ENCODE measurements around the gene SI.

SI gene

GRCh38 chr3:165075695-165076094 is 2.6 kb downstream of the SI start:
- Histone ChIP-seq H3K4me3 (replicated peaks; ENCODE audit: insufficient read depth, low read length) (no peak overlapping the region), H3K27me3 (ENCODE audit: insufficient read depth, poor library complexity, severe bottlenecking) (no peaks in the 10 kb centered on the region), H3K27ac (replicated peaks) (no peak overlapping the region)
- no peak for DNase-seq (ENCODE audit: low read depth in 1 of 2, low spot score in 1 of 2)
- TF ChIP-seq SPI1 (IDR thresholded peaks at IDR 0.05; ENCODE audit: borderline replicate concordance, low read depth) (no peak), POLR2AphosphoS5 (IDR thresholded peaks at IDR 0.05; ENCODE audit: low read depth) (no peak), CTCF (IDR thresholded peaks at IDR 0.05; ENCODE audit: insufficient read depth, low read length) (no peak), GABPA (IDR thresholded peaks at IDR 0.05; ENCODE audit: low read depth) (no peak), REST (IDR thresholded peaks at IDR 0.05; ENCODE audit: insufficient replicate concordance, low read depth) (no peak)

- no peak for DNase-seq (ENCODE audit: low read depth in 1 of 2, low spot score in 1 of 2)
- H3K4me3 ChIP-seq (replicated peaks; ENCODE audit: insufficient read depth, low read length) = no peak overlapping the region
- no peak overlapping the region for H3K27ac ChIP-seq (replicated peaks)
- TF ChIP-seq CTCF (IDR thresholded peaks at IDR 0.05; ENCODE audit: insufficient read depth, low read length) = no peak
- no peak for TF ChIP-seq GABPA (IDR thresholded peaks at IDR 0.05; ENCODE audit: low read depth)
- TF ChIP-seq REST (IDR thresholded peaks at IDR 0.05; ENCODE audit: insufficient replicate concordance, low read depth) = no peak
- no peak for TF ChIP-seq POLR2AphosphoS5 (IDR thresholded peaks at IDR 0.05; ENCODE audit: low read depth)
- no peak for TF ChIP-seq SPI1 (IDR thresholded peaks at IDR 0.05; ENCODE audit: borderline replicate concordance, low read depth)
- H3K27me3 ChIP-seq (ENCODE audit: insufficient read depth, poor library complexity, severe bottlenecking) = no peaks in the 10 kb centered on the region
These were observed 7.6 kb downstream of the SI start for GRCh38 chr3:165070682-165071081.

GRCh38 chr3:165056510-165056909 is 21.8 kb downstream of the SI start:
- no peak for DNase-seq (ENCODE audit: low read depth in 1 of 2, low spot score in 1 of 2)
- Histone ChIP-seq H3K27me3 (ENCODE audit: insufficient read depth, poor library complexity, severe bottlenecking) (no peaks in the 10 kb centered on the region), H3K27ac (replicated peaks) (no peak overlapping the region), H3K4me3 (replicated peaks; ENCODE audit: insufficient read depth, low read length) (no peak overlapping the region)
- no peak for TF ChIP-seq POLR2AphosphoS5 (IDR thresholded peaks at IDR 0.05; ENCODE audit: low read depth)
- no peak for TF ChIP-seq GABPA (IDR thresholded peaks at IDR 0.05; ENCODE audit: low read depth)
- no peak for TF ChIP-seq SPI1 (IDR thresholded peaks at IDR 0.05; ENCODE audit: borderline replicate concordance, low read depth)
- no peak for TF ChIP-seq REST (IDR thresholded peaks at IDR 0.05; ENCODE audit: insufficient replicate concordance, low read depth)
- no peak for TF ChIP-seq CTCF (IDR thresholded peaks at IDR 0.05; ENCODE audit: insufficient read depth, low read length)

All from HL-60 (cell line).